HEK293 (cell line): ENCODE data around the gene FOXL2NB.

Experiments
- CTCF ChIA-PET: fragments of 350-600 bp; formaldehyde crosslinking; extraction: SDS; loops from one replicate; lab custom pipeline; 2021; ENCODE audit warnings: antibody characterized with exemption; lab: Yijun Ruan, JAX
- POLR2A ChIA-PET: fragments of 300-600 bp; formaldehyde crosslinking; extraction: SDS; loops from one replicate; lab custom pipeline; 2020; ENCODE audit warnings: antibody characterized with exemption, inconsistent platforms; lab: Yijun Ruan, JAX
- H3K27ac ChIP-seq: fragments of 200-500 bp; sonication (Bioruptor generic); 2 replicates; pipeline ENCODE4 v1.5.1; 2014; ENCODE audit warnings: low read depth, low read length, control low read depth, inconsistent platforms; ENCODE audit errors: extremely low read depth
- H3K36me3 ChIP-seq, 2 experiments: fragments of 200-500 bp in 1 of 2; sonication (Bioruptor generic) in 1 of 2; 1 replicate in 1 of 2; 2 replicates in 1 of 2; pipeline ENCODE4 v1.5.1; 2014 to 2017; ENCODE audit warnings: inconsistent platforms in 2 of 2, low read length in 2 of 2; ENCODE audit not compliant: control insufficient read depth in 2 of 2, insufficient read depth in 1 of 2
- H3K4me1 ChIP-seq: fragments of 200-500 bp; sonication (Bioruptor generic); 2 replicates; pipeline ENCODE4 v1.5.1; 2014; ENCODE audit warnings: mild to moderate bottlenecking, low read length, inconsistent platforms; ENCODE audit not compliant: control insufficient read depth, insufficient read depth
- H3K4me3 ChIP-seq: 2 replicates; pipeline ENCODE4 v1.5.1; 2011; ENCODE audit warnings: low read depth, mild to moderate bottlenecking, control low read depth, low read length, moderate library complexity
- H3K9me3 ChIP-seq: fragments of 200-500 bp; sonication (Bioruptor generic); 2 replicates; pipeline ENCODE4 v1.5.1; 2014; ENCODE audit warnings: low read depth, low read length, inconsistent platforms; ENCODE audit not compliant: control insufficient read depth, insufficient read depth
- GFI1B ChIP-seq: fragments of 450-650 bp; formaldehyde crosslinking; IDR thresholded peaks from 2 replicates; pipeline ENCODE4 v1.5.1; 2016; ENCODE audit warnings: missing biosample characterization, missing genetic modification characterization
- HIC1 ChIP-seq: fragments of 450-650 bp; formaldehyde crosslinking; IDR thresholded peaks from 2 replicates; pipeline ENCODE4 v1.5.1; 2016; ENCODE audit warnings: missing biosample characterization, missing genetic modification characterization
- KLF1 ChIP-seq: fragments of 450-650 bp; formaldehyde crosslinking; IDR thresholded peaks from 2 replicates; pipeline ENCODE4 v1.5.1; 2016; ENCODE audit warnings: missing biosample characterization, missing genetic modification characterization
- PATZ1 ChIP-seq: fragments of 450-650 bp; formaldehyde crosslinking; IDR thresholded peaks from 2 replicates; pipeline ENCODE4 v1.5.1; 2016; ENCODE audit warnings: missing biosample characterization, missing genetic modification characterization
- PBX3 ChIP-seq: sonication (generic); formaldehyde crosslinking; IDR thresholded peaks from 2 replicates; pipeline ENCODE4 v1.8.1; 2022; ENCODE audit warnings: mild to moderate bottlenecking, moderate library complexity, missing genetic modification reagents
- RBAK ChIP-seq: fragments of 450-650 bp; formaldehyde crosslinking; IDR thresholded peaks from 2 replicates; pipeline ENCODE4 v1.5.1; 2016; ENCODE audit warnings: missing biosample characterization, missing genetic modification characterization
- SALL2 ChIP-seq: fragments of 450-650 bp; formaldehyde crosslinking; IDR thresholded peaks from 2 replicates; pipeline ENCODE4 v1.5.0; 2017; ENCODE audit warnings: missing biosample characterization, mild to moderate bottlenecking, missing genetic modification characterization, borderline replicate concordance
- ZBTB48 ChIP-seq: fragments of 450-650 bp; formaldehyde crosslinking; IDR thresholded peaks from 2 replicates; pipeline ENCODE4 v1.5.1; 2016; ENCODE audit warnings: missing biosample characterization, missing genetic modification characterization
- ZIC2 ChIP-seq: fragments of 450-650 bp; formaldehyde crosslinking; IDR thresholded peaks from 2 replicates; pipeline ENCODE4 v1.5.1; 2016; ENCODE audit warnings: missing biosample characterization, missing genetic modification characterization
- ZNF121 ChIP-seq: fragments of 450-650 bp; formaldehyde crosslinking; IDR thresholded peaks from 2 replicates; pipeline ENCODE4 v1.5.1; 2016; ENCODE audit warnings: missing biosample characterization, missing genetic modification characterization
- ZNF132 ChIP-seq: fragments of 450-650 bp; formaldehyde crosslinking; IDR thresholded peaks from 2 replicates; pipeline ENCODE4 v1.5.1; 2017; ENCODE audit warnings: missing biosample characterization, missing genetic modification characterization, borderline replicate concordance
- ZNF239 ChIP-seq: fragments of 450-650 bp; formaldehyde crosslinking; IDR thresholded peaks from 2 replicates; pipeline ENCODE4 v1.5.1; 2016; ENCODE audit warnings: missing biosample characterization, missing genetic modification characterization
- ZNF274 ChIP-seq, 2 experiments: fragments of 200-500 bp in 1 of 2; fragments of 450-650 bp in 1 of 2; sonication (Bioruptor generic) in 1 of 2; formaldehyde crosslinking in 1 of 2; IDR thresholded peaks; 2 replicates each; pipeline versions ENCODE4 v1.5.1 to v1.6.1; 2014 to 2016; ENCODE audit warnings: borderline replicate concordance in 1 of 2, inconsistent platforms in 1 of 2, low read length in 1 of 2, missing biosample characterization in 1 of 2, missing genetic modification characterization in 1 of 2
- ZNF366 ChIP-seq: fragments of 450-650 bp; formaldehyde crosslinking; conservative IDR thresholded peaks from 2 replicates; pipeline ENCODE4 v1.5.1; 2016; ENCODE audit warnings: missing biosample characterization, missing genetic modification characterization
- ZNF621 ChIP-seq: fragments of 450-650 bp; formaldehyde crosslinking; IDR thresholded peaks from 2 replicates; pipeline ENCODE4 v1.5.1; 2017; ENCODE audit warnings: missing biosample characterization, missing genetic modification characterization
- ZNF623 ChIP-seq: fragments of 450-650 bp; formaldehyde crosslinking; IDR thresholded peaks from 2 replicates; pipeline ENCODE4 v1.5.1; 2016; ENCODE audit warnings: missing biosample characterization, missing genetic modification characterization
- ZNF626 ChIP-seq: fragments of 450-650 bp; sonication (Bioruptor Pico); formaldehyde crosslinking; IDR thresholded peaks from 2 replicates; pipeline ENCODE4 v1.5.1; 2018; ENCODE audit warnings: missing biosample characterization, missing genetic modification characterization, inconsistent platforms
- ZNF660 ChIP-seq: fragments of 450-650 bp; IDR thresholded peaks from 2 replicates; pipeline ENCODE4 v1.5.1; 2018; ENCODE audit warnings: missing biosample characterization, mild to moderate bottlenecking, missing genetic modification characterization
- ZNF664 ChIP-seq: fragments of 450-650 bp; formaldehyde crosslinking; IDR thresholded peaks from 2 replicates; pipeline ENCODE4 v1.5.1; 2016; ENCODE audit warnings: missing biosample characterization, missing genetic modification characterization
- ZNF76 ChIP-seq: fragments of 450-650 bp; formaldehyde crosslinking; IDR thresholded peaks from 2 replicates; pipeline ENCODE4; 2016; ENCODE audit warnings: low read depth, missing biosample characterization, missing genetic modification characterization, borderline replicate concordance
- ZNF791 ChIP-seq: fragments of 450-650 bp; formaldehyde crosslinking; IDR thresholded peaks from 2 replicates; pipeline ENCODE4 v1.5.1; 2016; ENCODE audit warnings: missing biosample characterization, missing genetic modification characterization
- TF ChIP-seq, protein P1 (sequence below): fragments of 450-650 bp; formaldehyde crosslinking; IDR thresholded peaks from 2 replicates; pipeline ENCODE4 v1.5.1; 2016; ENCODE audit warnings: missing biosample characterization, missing genetic modification characterization
- TF ChIP-seq, protein P2 (sequence below): fragments of 450-650 bp; formaldehyde crosslinking; IDR thresholded peaks from 2 replicates; pipeline ENCODE4 v1.5.1; 2016; ENCODE audit warnings: missing biosample characterization, missing genetic modification characterization
- TF ChIP-seq, protein P3 (sequence below): fragments of 450-650 bp; formaldehyde crosslinking; IDR thresholded peaks from 2 replicates; pipeline ENCODE4 v1.5.1; 2016; ENCODE audit warnings: missing biosample characterization, missing genetic modification characterization

The FOXL2NB gene

GRCh38 chr3:138902171-138902570, 44.8 kb upstream of the FOXL2NB start (continued):
- no peak for TF ChIP-seq ZNF274 (IDR thresholded peaks at IDR 0.05; ENCODE audit: low read length)
- TF ChIP-seq ZNF274 (tag by site-specific recombination; IDR thresholded peaks at IDR 0.05; ENCODE audit: borderline replicate concordance), result no peak
- TF ChIP-seq ZNF121 (tag by site-specific recombination), result no peak

DNA sequence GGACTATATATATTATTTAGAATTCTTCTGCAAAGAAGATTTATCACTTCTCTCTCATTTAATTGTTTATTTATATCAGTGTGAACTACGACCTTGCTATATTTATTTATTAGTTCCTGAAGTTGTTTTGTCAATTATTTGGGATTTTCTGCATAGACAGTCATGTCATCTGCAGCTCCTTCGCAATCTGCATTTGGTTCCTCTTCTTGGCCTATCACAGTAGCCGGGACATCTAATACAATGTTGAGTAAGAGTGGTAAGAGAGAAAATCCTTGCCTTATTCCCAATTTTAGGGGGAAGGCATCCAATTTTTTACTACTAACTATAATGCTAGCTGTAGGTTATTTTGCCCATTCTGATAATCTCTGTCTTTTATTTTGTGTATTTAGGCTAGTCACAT, 39.5 kb upstream of the FOXL2NB start:
- Histone ChIP-seq H3K9me3 (no peaks in the 10 kb centered on the region), H3K4me1 (no peaks in the 10 kb centered on the region), H3K36me3 (no peaks in the 10 kb centered on the region), H3K27ac (no peak overlapping the region), H3K4me3 (no peak overlapping the region)
- POLR2A ChIA-PET, result interaction anchor here (1.0 kb wide), 1 partner anchor 8 kb away, joined by 12 read pairs; no protein-coding TSS in a partner anchor
- TF ChIP-seq ZBTB48 (no peak), ZNF76 (no peak), RBAK (no peak), PBX3 (no peak), ZNF621 (tag by site-specific recombination) (no peak), SALL2 (tag by site-specific recombination) (no peak), ZNF791 (tag by site-specific recombination) (no peak), KLF1 (tag by site-specific recombination) (no peak), GFI1B (tag by site-specific recombination) (no peak), ZNF626 (tag by site-specific recombination) (no peak)
- TF ChIP-seq, protein P1, sequence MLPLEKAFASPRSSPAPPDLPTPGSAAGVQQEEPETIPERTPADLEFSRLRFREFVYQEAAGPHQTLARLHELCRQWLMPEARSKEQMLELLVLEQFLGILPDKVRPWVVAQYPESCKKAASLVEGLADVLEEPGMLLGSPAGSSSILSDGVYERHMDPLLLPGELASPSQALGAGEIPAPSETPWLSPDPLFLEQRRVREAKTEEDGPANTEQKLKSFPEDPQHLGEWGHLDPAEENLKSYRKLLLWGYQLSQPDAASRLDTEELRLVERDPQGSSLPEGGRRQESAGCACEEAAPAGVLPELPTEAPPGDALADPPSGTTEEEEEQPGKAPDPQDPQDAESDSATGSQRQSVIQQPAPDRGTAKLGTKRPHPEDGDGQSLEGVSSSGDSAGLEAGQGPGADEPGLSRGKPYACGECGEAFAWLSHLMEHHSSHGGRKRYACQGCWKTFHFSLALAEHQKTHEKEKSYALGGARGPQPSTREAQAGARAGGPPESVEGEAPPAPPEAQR (tag by site-specific recombination), result no peak
- TF ChIP-seq, protein P2, sequence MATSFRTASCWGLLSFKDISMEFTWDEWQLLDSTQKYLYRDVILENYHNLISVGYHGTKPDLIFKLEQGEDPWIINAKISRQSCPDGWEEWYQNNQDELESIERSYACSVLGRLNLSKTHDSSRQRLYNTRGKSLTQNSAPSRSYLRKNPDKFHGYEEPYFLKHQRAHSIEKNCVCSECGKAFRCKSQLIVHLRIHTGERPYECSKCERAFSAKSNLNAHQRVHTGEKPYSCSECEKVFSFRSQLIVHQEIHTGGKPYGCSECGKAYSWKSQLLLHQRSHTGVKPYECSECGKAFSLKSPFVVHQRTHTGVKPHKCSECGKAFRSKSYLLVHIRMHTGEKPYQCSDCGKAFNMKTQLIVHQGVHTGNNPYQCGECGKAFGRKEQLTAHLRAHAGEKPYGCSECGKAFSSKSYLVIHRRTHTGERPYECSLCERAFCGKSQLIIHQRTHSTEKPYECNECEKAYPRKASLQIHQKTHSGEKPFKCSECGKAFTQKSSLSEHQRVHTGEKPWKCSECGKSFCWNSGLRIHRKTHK, result no peak
- CTCF ChIA-PET, result no interaction called here

DNA sequence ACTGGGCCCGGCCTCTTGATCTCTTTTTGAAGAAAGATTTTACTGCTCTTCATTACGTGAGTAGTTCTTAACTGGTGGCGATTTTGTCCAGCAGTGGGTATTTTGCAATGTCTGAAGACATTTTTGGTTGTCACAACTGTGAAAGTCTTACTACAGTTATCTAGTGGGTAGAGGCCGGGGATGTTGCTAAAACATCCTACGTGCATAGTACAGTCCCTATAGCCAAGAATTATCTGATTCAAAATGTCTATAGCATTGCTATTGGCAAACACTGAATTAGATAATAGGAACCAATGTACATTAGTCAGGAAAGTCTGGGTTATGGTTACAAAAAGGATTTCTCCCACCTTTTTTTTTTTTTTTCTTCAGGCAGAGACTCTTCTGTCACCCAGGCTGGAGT, 38.2 kb upstream of the FOXL2NB start:
- H3K36me3 ChIP-seq, result no peaks in the 10 kb centered on the region
- POLR2A ChIA-PET, result interaction anchor here (0.7 kb wide), 1 partner anchor 42 kb away, joined by 3 read pairs; no protein-coding TSS in a partner anchor
- TF ChIP-seq ZNF623 (tag by site-specific recombination) (no peak), ZIC2 (no peak), ZNF664 (no peak), ZNF660 (tag by site-specific recombination) (no peak), HIC1 (no peak), ZNF132 (tag by site-specific recombination) (no peak), ZNF239 (tag by site-specific recombination) (no peak), PATZ1 (tag by site-specific recombination) (no peak), ZNF366 (tag by site-specific recombination) (no peak)
- TF ChIP-seq, protein P2, result no peak
- TF ChIP-seq, protein P3, sequence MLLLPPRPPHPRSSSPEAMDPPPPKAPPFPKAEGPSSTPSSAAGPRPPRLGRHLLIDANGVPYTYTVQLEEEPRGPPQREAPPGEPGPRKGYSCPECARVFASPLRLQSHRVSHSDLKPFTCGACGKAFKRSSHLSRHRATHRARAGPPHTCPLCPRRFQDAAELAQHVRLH (tag by site-specific recombination), result no peak

More for the DNA sequence above, 38.2 kb upstream of the FOXL2NB start:
- H3K4me1 ChIP-seq, result no peaks in the 10 kb centered on the region
- CTCF ChIA-PET, result interaction anchor here (0.7 to 2.0 kb wide), 3 partner anchors 14 to 539 kb away, joined by 3 to 10 read pairs (median 5); partner anchors contain the start of gene CEP70
- no peak overlapping the region for H3K27ac ChIP-seq
- no peaks in the 10 kb centered on the region for H3K9me3 ChIP-seq
- H3K4me3 ChIP-seq, result no peak overlapping the region
